GM18951 (cell line): ENCODE data around the gene IRAK2.
"Not testable (repeated sequence)": the region's sequence is repeated elsewhere in the genome, so short reads cannot be mapped to it uniquely, and the experiment has no call there.

ENCODE experiments used
- POLR2A ChIP-seq: IDR thresholded peaks from 4 replicates; pipeline ENCODE4 v1.6.1; 2011; ENCODE audit warnings: mild to moderate bottlenecking; ENCODE audit not compliant: insufficient read length, insufficient read depth; ENCODE audit errors: extremely low read depth
- in situ Hi-C: fragments of 300-500 bp; cut with MboI; formaldehyde crosslinking; loops from one replicate; pipeline ENCODE4 v1.12.0; 2022; ENCODE audit warnings: low sequenced_read_pairs, mixed read lengths, inconsistent platforms; ENCODE audit not compliant: unreplicated experiment

Gene IRAK2

GRCh38 chr3:10149226-10149625, 15.5 kb upstream of the IRAK2 start:
- TF ChIP-seq POLR2A, result no peak
- in situ Hi-C loops, result no loop called here

- in situ Hi-C loops, result no loop called here
- no peak for TF ChIP-seq POLR2A
Observed at GRCh38 chr3:10150987-10151386, 13.7 kb upstream of the IRAK2 start.

GRCh38 chr3:10154335-10155122, 10.2 kb upstream of the IRAK2 start:
- in situ Hi-C loops, result no loop called here
- no peak for TF ChIP-seq POLR2A

GRCh38 chr3:10155123-10155472, 9.6 kb upstream of the IRAK2 start:
- no peak for TF ChIP-seq POLR2A

GRCh38 chr3:10155658-10156057, 9.1 kb upstream of the IRAK2 start:
- no peak for TF ChIP-seq POLR2A
- in situ Hi-C loops, result no loop called here

More at GRCh38 chr3:10155123-10155472, 9.6 kb upstream of the IRAK2 start:
- in situ Hi-C loops, result no loop called here

- no peak for TF ChIP-seq POLR2A
- in situ Hi-C loops, result no loop called here
Observed at GRCh38 chr3:10157031-10157430, 7.7 kb upstream of the IRAK2 start.

- in situ Hi-C loops, result not testable (repeated sequence)
Observed at GRCh38 chr3:10158555-10158954, 6.2 kb upstream of the IRAK2 start.

GRCh38 chr3:10160346-10160745, 4.4 kb upstream of the IRAK2 start:
- no peak for TF ChIP-seq POLR2A
- in situ Hi-C loops, result no loop called here

GRCh38 chr3:10160925-10161324, 3.8 kb upstream of the IRAK2 start:
- TF ChIP-seq POLR2A, result no peak
- in situ Hi-C loops, result no loop called here

- in situ Hi-C loops, result no loop called here
- TF ChIP-seq POLR2A, result no peak
Observed at GRCh38 chr3:10162185-10162584, 2.5 kb upstream of the IRAK2 start.

- in situ Hi-C loops, result not testable (repeated sequence)
Observed at GRCh38 chr3:10164201-10164545, 546 bp upstream of the IRAK2 start.

- in situ Hi-C loops, result no loop called here
- no peak for TF ChIP-seq POLR2A
Observed at GRCh38 chr3:10166213-10166604, 1.5 kb downstream of the IRAK2 start.

- TF ChIP-seq POLR2A, result no peak
- in situ Hi-C loops, result no loop called here
Observed at GRCh38 chr3:10169000-10169496, 4.3 kb downstream of the IRAK2 start.

GRCh38 chr3:10170915-10171478, 6.3 kb downstream of the IRAK2 start:
- no peak for TF ChIP-seq POLR2A
- in situ Hi-C loops, result no loop called here
